Cerebellar nuclear complex (tissue), 1 donor: ENCODE data around the gene CXXC5.
"Not testable (repeated sequence)": the region's sequence is repeated elsewhere in the genome, so short reads cannot be mapped to it uniquely, and the experiment has no call there.

ENCODE experiments used
- DNase-seq, 2 experiments: peaks; one replicate each; lab custom pipeline; 2025; lab: John Stamatoyannopoulos, UW

The CXXC5 gene

GRCh38 chr5:139711906-139712224 lies 63.7 kb downstream of the CXXC5 start:
- peak in 1 of 2 experiments; percentile 52 for DNase-seq

GRCh38 chr5:139712412-139712811 lies 64.3 kb downstream of the CXXC5 start:
- DNase-seq, result no peak

- not testable (repeated sequence) for DNase-seq
These were observed 65.7 kb downstream of the CXXC5 start for GRCh38 chr5:139713898-139714297.

- DNase-seq, result no peak
These were observed 69.1 kb downstream of the CXXC5 start for GRCh38 chr5:139717221-139717620.

- DNase-seq, result not testable (repeated sequence)
These were observed 70.3 kb downstream of the CXXC5 start for GRCh38 chr5:139718403-139718802.

- DNase-seq, result not testable (repeated sequence)
These were observed 71.8 kb downstream of the CXXC5 start for GRCh38 chr5:139719970-139720369.

- DNase-seq, result no peak
These were observed 75.9 kb downstream of the CXXC5 start for GRCh38 chr5:139723986-139724587.

- no peak for DNase-seq
These were observed 77.1 kb downstream of the CXXC5 start for GRCh38 chr5:139725073-139725830.

GRCh38 chr5:139726248-139726647 lies 78.1 kb downstream of the CXXC5 start:
- no peak for DNase-seq

- DNase-seq, result not testable (repeated sequence)
These were observed 79.5 kb downstream of the CXXC5 start for GRCh38 chr5:139727615-139728014.

- DNase-seq, result no peak
These were observed 83.1 kb downstream of the CXXC5 start for GRCh38 chr5:139731281-139731680.

- no peak for DNase-seq
These were observed 83.9 kb downstream of the CXXC5 start for GRCh38 chr5:139732019-139732418.

GRCh38 chr5:139733010-139733688 lies 85.0 kb downstream of the CXXC5 start:
- no peak for DNase-seq
